LNCAP (cell line): ENCODE measurements around the gene OAF.

Source experiments
- TF ChIP-seq, protein P1 (sequence below): fragments of 450-650 bp; IDR thresholded peaks from 2 replicates; pipeline ENCODE4 v1.5.1; 2017; ENCODE audit warnings: mild to moderate bottlenecking

OAF gene

DNA sequence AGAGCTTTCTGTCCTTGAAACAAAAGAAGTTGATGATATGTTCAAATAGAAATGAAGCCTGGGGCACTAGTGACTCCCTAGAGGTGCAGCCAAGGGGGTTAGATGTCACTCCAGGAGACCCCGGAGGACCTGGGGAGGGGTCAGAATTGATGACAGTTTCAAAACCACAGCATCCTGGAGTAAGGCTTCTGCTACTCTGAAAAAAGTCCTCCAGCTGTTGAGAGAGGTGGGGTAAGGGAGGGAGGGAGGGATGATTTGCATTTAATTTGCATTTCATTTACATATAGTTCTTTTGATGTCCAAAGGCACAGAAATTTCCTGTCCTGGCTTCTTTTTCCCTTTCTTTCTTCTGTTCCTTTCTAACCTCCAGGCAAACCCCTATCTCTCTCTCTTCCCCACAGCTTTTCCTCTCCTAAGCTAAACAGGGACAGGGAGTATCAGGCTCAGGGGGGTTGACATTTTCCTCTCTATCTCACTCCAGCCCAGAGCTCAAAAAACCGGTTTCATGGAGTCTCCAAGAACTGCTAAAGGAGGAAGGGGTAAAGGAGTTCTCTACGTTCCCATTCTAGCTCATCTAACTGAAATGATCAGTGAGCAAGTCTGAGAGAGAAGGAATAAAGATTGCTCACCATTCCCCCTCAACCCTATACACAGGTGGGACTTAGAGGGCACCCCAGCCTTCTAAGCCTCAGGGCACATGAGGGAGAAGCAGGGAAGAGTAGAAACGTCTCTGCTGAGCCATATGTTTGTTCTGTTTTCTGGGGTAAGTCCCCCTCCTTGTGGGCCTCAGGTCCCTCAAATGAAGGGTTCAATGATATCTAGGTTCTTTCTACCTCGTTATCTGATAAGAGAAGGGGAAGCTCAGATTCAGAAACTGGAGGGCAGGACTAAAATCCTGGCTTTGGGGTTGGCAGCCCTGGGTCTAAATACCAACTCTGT lies 25.6 kb downstream of the OAF start:
- TF ChIP-seq, protein P1, sequence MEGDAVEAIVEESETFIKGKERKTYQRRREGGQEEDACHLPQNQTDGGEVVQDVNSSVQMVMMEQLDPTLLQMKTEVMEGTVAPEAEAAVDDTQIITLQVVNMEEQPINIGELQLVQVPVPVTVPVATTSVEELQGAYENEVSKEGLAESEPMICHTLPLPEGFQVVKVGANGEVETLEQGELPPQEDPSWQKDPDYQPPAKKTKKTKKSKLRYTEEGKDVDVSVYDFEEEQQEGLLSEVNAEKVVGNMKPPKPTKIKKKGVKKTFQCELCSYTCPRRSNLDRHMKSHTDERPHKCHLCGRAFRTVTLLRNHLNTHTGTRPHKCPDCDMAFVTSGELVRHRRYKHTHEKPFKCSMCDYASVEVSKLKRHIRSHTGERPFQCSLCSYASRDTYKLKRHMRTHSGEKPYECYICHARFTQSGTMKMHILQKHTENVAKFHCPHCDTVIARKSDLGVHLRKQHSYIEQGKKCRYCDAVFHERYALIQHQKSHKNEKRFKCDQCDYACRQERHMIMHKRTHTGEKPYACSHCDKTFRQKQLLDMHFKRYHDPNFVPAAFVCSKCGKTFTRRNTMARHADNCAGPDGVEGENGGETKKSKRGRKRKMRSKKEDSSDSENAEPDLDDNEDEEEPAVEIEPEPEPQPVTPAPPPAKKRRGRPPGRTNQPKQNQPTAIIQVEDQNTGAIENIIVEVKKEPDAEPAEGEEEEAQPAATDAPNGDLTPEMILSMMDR, result no peak

DNA sequence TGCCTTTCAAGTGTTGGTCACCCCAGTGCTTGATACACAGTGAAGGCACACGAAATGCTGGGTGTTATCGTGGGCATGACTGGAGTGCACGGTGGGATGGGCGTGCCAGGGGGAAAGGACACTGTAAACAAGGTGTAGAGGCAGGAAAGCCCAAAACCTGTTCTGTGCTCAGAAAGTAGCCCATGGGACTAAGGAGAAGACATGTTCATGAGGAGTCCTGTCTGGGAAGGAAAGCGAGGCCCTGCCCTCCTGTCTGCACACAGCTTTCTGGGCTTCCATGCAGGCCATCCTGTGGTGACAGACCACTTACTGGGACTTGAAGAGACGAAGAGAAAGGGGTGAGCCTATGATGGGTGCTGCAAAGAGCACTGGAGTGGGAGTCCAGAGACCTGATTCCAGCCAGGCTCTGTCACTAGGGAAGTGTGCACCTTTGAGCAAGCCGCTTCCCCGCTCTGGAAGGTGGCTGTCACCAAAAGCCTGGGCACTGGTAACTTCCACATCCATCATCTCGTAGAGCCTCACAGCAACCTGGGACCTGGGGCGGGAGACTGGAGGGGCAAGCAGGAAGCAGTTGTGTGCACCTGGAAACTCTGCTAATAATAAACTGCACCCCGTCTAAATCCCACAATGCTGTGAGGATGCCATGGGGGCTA lies 28.3 kb downstream of the OAF start:
- TF ChIP-seq, protein P1, result no peak

DNA sequence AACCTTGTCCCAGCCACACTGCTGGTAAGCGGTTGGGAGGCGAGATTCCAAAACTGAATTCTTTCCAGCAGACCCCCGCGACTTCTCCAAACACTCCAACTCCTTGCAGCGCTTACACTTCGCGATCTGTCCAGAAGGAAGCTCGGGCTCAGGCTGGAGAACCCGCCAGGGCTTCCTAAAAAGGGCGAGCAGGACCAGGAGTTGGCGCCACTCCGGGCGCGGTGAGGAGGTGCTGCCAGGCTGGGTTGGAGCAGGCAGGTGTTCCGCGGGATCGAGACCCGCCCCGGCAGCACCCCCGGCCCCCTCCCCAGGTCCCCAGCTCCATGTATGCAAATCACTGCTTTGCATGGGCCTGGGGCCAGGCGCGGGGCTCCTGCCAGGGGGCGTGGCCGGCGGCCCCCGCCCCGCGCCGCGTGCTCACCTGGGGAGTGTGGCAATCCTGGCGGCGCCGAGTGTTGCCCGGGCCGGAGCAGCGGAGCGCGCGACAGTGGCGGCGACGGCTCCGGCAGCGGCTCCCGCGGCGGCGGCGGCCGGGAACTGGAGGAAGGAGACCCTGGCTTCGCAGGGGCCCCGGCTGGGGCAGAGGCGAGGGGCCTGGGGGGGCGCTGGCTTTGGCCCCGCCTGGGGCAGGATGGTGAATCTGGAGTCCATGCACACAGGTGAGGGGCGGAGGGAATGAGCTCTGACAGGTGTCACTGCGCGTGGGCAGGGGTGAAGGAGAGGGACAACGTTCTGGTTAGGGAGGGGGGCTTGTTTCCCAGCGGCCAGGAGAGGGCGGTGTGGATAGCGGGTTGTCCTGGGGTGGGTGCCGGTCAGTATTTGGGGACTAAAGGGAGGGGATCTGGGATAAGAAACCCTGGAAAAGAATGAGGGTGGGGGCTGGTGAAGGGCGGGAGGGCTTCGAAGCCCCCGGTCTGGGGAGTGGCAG lies 29.1 kb downstream of the OAF start, which contains the start of gene POU2F3:
Gene POU2F3 (plus strand): TSS at position 428 of the 928 bp plus-strand sequence. CDS start 204 bp downstream, at position 632.
- TF ChIP-seq, protein P1, result no peak; the same call in 1 of the 2 replicates

DNA sequence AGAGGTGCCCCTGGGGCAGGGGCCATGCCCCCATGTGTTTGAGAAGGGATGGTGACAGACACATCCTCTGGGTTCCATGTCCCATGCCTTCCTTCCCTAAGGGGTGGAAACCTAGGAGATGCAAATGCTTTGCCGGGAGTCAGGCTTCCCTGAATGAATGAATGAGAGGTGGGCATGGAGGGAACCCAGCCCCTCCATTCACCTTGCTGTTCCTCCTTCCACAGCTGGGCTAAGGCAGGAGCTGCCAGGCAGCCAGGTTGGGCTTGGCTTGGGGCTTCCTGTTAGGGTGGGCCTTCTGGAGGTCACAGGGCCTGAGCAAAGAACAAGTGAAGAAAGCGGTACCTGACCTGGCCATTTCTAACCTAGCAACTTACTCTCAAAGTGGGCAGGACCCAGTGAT lies 30.0 kb downstream of the OAF start:
- TF ChIP-seq, protein P1, result no peak

DNA sequence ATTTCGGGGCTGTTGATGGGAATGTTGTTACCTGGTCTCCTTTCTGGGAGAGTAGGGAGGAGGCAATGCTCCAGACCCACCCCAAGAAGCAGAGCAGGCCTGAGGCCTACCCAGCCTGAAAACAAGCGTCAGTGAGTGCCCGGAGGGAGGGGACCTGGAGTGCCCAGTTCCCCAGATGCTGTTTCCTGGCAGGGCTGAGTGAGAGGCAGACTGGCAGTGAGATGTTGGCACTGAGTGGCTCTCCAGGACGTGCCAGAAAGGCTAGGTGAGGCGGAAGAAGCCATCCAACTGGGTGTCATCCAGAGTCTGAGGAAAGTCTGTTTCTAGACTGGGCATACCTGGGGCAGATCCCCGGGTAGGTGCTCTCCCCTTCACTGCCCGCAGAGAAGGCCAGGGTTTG lies 30.4 kb downstream of the OAF start:
- TF ChIP-seq, protein P1, result no peak

DNA sequence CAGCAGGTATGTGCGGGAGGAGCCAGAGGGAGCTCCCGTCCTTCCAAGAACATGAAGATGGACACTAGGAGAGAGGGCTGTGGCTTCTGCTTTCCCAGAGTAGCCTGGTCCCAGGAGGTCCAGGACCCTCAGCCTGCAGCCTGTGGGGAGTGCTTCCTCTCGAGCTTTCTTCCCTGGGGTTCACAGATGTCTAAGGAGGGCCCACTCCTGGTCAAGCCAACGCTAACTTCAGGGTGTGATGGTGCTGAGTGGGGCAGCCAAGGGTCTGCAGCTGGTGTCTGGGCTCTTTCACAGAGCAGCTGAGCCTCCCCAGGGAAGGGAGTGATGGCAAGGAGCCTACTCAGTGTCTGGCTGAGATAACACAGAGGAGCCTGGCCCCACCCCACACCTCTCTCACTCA lies 32.4 kb downstream of the OAF start:
- TF ChIP-seq, protein P1, result no peak
